GM12872 (cell line): ENCODE measurements around the gene HNRNPH3.

ENCODE experiments used
- TF ChIP-seq, protein P1 (sequence below): IDR thresholded peaks from 3 replicates; pipeline ENCODE4 v1.5.1; 2011; ENCODE audit warnings: low read depth, mild to moderate bottlenecking, low read length, moderate library complexity; ENCODE audit not compliant: insufficient read depth

The HNRNPH3 gene

DNA sequence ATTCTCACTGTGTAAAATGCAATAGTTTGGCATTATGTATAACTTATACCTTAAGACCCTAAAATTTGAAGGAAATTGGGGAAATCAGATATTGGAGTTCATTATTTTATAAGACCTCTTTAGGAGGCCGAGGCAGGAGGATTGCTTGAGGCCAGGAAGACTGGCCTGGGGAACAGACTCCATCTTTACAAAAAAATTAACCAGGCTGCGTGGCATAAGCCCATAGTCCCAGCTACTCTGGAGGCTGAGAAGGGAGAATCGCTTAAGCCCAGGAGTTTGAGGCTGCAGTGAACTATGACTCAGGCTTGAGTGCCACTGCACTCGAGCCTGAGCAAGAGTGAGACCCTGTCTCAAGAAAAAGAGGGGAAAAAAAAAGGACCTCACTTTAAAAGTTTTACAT is 14.9 kb downstream of the HNRNPH3 start:
- TF ChIP-seq, protein P1, sequence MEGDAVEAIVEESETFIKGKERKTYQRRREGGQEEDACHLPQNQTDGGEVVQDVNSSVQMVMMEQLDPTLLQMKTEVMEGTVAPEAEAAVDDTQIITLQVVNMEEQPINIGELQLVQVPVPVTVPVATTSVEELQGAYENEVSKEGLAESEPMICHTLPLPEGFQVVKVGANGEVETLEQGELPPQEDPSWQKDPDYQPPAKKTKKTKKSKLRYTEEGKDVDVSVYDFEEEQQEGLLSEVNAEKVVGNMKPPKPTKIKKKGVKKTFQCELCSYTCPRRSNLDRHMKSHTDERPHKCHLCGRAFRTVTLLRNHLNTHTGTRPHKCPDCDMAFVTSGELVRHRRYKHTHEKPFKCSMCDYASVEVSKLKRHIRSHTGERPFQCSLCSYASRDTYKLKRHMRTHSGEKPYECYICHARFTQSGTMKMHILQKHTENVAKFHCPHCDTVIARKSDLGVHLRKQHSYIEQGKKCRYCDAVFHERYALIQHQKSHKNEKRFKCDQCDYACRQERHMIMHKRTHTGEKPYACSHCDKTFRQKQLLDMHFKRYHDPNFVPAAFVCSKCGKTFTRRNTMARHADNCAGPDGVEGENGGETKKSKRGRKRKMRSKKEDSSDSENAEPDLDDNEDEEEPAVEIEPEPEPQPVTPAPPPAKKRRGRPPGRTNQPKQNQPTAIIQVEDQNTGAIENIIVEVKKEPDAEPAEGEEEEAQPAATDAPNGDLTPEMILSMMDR: no peak

DNA sequence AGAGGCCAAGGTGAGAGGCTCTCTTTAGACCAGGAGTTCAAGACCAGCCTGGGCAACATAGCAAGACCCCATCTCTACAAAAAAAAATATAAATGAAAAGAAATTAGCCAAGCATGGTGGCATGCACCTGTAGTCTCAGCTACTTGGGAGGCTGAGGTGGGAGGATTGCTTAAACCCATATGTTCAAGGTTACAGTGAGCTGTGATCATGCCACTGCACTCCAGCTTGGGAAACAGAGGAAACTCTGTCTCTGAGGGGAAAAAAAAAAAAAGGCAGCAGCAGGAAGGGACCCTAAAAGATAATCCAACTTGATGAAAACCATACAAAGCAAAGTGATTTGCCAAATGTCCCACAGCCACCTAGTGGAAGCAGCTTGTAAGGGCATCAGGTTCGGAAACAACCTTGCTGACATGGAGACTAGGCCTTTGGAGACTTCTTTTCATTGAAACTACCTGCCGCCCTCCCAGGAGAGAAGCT is 16.4 kb downstream of the HNRNPH3 start:
- TF ChIP-seq, protein P1: peak; percentile 92

DNA sequence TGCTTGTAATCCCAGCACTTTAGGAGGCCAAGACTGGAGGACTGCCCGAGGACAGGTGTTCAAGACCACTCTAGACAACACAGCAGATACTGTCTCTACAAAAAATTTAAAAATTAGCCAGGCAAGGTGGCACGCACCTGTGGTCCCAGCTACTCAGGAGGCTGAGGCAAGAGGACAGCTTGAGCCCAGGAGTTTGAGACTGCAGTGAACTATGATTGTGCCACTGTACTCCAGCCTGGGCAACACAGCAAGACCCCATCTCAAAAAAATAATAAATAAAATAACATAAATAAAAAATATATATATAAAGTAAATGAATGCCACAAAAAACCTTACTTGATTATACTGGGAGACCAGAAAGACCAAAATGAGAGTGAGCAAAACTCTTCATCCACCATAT is 21.7 kb downstream of the HNRNPH3 start:
- TF ChIP-seq, protein P1: no peak

DNA sequence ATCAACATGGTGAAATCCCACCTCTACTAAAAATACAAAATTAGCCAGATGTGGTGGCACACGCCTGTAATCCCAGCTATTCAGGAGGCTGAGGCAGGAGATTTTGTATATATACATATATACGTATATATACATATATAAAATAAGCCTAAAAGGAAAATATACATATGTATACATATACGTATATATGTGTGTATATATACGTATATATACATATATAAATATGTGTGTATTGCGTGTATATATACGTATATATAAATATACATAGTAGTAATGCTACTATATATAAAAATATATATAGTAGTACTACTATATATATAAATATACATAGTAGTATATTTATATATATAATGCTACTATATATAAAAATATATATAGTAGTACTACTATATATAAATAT is 27.3 kb downstream of the HNRNPH3 start:
- TF ChIP-seq, protein P1: no peak

DNA sequence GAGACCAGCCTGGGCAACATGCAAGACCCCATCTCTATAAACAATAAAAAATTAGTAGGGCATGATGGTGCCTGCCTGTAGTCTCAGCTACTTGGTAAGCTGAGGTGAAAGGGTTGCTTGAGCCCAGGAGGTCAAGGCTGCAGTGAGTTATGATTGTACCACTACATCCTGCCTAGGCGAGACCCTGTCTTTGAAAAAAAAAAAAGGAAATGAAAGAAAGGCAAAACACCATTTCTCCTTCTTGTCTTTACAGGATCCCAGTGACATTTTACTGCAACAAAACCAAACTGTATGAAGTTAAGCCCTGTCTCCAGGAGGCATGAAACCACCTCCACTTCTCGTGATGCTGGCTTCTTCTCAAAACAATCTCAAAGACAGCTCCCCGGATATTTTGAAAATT is 30.7 kb downstream of the HNRNPH3 start:
- TF ChIP-seq, protein P1: no peak

DNA sequence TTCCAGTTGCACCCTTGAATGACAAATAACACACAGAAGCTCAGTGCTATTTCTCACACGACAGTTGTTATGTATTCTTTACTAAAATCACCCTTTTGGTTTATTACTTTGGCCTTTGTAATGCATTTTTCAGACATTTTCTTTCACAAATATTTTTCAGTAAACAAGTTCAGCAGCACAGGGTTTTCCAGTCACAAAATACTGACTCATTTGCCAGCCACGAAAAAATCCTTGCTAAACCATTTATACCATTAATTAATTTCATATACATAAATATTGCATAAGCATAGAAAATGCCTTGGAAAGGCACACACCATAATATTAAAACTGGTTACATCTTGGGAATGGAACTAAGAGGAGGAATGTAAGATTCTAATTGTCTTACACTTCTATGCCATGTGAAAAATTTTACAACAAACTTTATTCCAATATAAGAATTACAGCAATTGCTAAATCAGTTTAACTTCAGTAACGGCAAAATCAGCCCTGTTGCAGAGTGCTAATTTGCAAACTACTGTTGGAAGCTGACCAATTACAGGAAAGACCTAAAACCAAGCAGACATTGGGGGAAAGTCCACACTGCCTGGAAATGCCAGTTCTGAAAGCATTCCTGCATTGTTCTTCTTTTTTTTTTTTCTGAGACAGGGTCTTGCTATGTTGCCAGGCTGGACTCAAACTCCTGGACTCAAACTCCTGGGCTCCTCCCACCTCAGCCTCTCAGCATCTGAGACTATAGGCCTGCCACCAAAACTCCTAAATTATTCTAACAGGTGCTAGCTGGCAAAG is 32.4 kb downstream of the HNRNPH3 start:
- TF ChIP-seq, protein P1: no peak

DNA sequence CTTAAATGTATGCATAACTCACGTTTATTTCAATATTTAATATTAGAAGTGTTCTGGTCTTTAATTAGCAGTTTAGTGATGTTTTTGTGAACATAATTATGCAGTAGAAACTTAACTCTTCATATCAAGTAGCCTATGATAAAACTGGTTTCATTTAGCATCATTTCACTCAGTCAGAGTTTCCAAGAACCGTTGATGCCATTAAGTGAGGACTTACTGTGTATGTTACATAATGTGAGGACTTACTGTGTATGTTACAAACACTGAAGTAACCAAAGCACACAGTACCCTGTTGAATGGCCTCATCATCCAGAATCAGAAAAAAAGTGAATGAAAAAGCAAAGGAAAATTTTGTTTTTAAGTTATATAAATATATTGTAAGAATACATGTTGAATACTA is 33.7 kb downstream of the HNRNPH3 start:
- TF ChIP-seq, protein P1: no peak
